Mesendoderm (in vitro differentiated cells): Measurements from ENCODE around the gene SELENOP.
"Not testable (repeated sequence)": the region's sequence is repeated elsewhere in the genome, so short reads cannot be mapped to it uniquely, and the experiment has no call there.

ENCODE experiments used
- DNase-seq: peaks from one replicate; pipeline ENCODE4 v3.0.0; 2013
- H2AK5ac ChIP-seq: 2 replicates; pipeline ENCODE4 v1.6.1; 2013; ENCODE audit warnings: low read length, inconsistent platforms
- H2BK120ac ChIP-seq: 2 replicates; pipeline ENCODE4 v1.6.1; 2013; ENCODE audit warnings: low read depth, mild to moderate bottlenecking, low read length, moderate library complexity, mixed read lengths
- H2BK15ac ChIP-seq: replicated peaks from 2 replicates; pipeline ENCODE4 v1.6.1; 2013; ENCODE audit warnings: low read depth, mild to moderate bottlenecking, moderate library complexity
- H2BK5ac ChIP-seq: 2 replicates; pipeline ENCODE4 v1.6.1; 2013; ENCODE audit warnings: low read length, inconsistent platforms
- H3K18ac ChIP-seq: 2 replicates; pipeline ENCODE4 v1.6.1; 2013; ENCODE audit warnings: mild to moderate bottlenecking, low read length, mixed read lengths
- H3K23ac ChIP-seq: one replicate; pipeline ENCODE4 v1.6.1; 2013; ENCODE audit warnings: low read length
- H3K27ac ChIP-seq: 2 replicates; pipeline ENCODE4 v1.5.1; 2013; ENCODE audit warnings: low read depth, mild to moderate bottlenecking, inconsistent platforms, low read length, moderate library complexity
- H3K27me3 ChIP-seq: 2 replicates; pipeline ENCODE4 v1.6.1; 2013; ENCODE audit warnings: low read length, control low read depth, mild to moderate bottlenecking, inconsistent platforms; ENCODE audit not compliant: insufficient read depth, poor library complexity
- H3K36me3 ChIP-seq: 2 replicates; pipeline ENCODE4 v1.6.1; 2013; ENCODE audit warnings: low read length, inconsistent platforms; ENCODE audit not compliant: control insufficient read depth, insufficient read depth
- H3K4ac ChIP-seq: one replicate; pipeline ENCODE4 v1.6.1; 2013; ENCODE audit warnings: low read depth, mild to moderate bottlenecking, low read length, moderate library complexity
- H3K4me1 ChIP-seq: 2 replicates; pipeline ENCODE4 v1.6.1; 2013; ENCODE audit warnings: low read depth, low read length, inconsistent platforms; ENCODE audit not compliant: control insufficient read depth
- H3K4me2 ChIP-seq: 2 replicates; pipeline ENCODE4 v1.6.1; 2013; ENCODE audit warnings: low read length
- H3K4me3 ChIP-seq: 2 replicates; pipeline ENCODE4 v1.5.1; 2013; ENCODE audit warnings: mild to moderate bottlenecking, low read length
- H3K56ac ChIP-seq: one replicate; pipeline ENCODE4 v1.6.1; 2013; ENCODE audit warnings: low read length
- H3K79me1 ChIP-seq: 2 replicates; pipeline ENCODE4 v1.6.1; 2013; ENCODE audit warnings: low read length, inconsistent platforms
- H3K79me2 ChIP-seq: 2 replicates; pipeline ENCODE4 v1.6.1; 2013; ENCODE audit warnings: mild to moderate bottlenecking, low read length; ENCODE audit not compliant: control insufficient read depth, insufficient read depth
- H3K9ac ChIP-seq: 2 replicates; pipeline ENCODE4 v1.6.1; 2013; ENCODE audit warnings: low read length, inconsistent platforms
- H4K5ac ChIP-seq: one replicate; pipeline ENCODE4 v1.6.1; 2013; ENCODE audit warnings: low read length
- H4K8ac ChIP-seq: one replicate; pipeline ENCODE4 v1.6.1; 2013; ENCODE audit warnings: low read depth, mild to moderate bottlenecking, control low read depth, low read length, moderate library complexity
- WGBS: extraction: QIAGEN DNeasy Blood & Tissue Kit; methylation state at CpG from one replicate; pipeline ENCODE4 v1.1.7; 2013; ENCODE audit warnings: low lambda C conversion rate, missing lambda C conversion rate; ENCODE audit not compliant: insufficient coverage; ENCODE audit errors: extremely low coverage; 5-methylcytosine and 5-hydroxymethylcytosine counted together

Gene SELENOP

GRCh38 chr5:42854795-42855194 is 43.1 kb upstream of the SELENOP start:
- no peaks in the 10 kb centered on the region for H3K79me2 ChIP-seq
- no peak overlapping the region for H2BK120ac ChIP-seq
- no peak overlapping the region for H3K56ac ChIP-seq
- H3K4ac ChIP-seq, result no peak overlapping the region
- H3K27me3 ChIP-seq, result no peaks in the 10 kb centered on the region
- H3K4me1 ChIP-seq, result no peaks in the 10 kb centered on the region
- H2BK15ac ChIP-seq, result no peak overlapping the region
- no peak overlapping the region for H3K18ac ChIP-seq
- H3K23ac ChIP-seq, result no peak overlapping the region
- H3K4me3 ChIP-seq, result no peak overlapping the region
- no peaks in the 10 kb centered on the region for H3K36me3 ChIP-seq
- H2BK5ac ChIP-seq, result no peak overlapping the region
- H3K4me2 ChIP-seq, result no peak overlapping the region
- H4K5ac ChIP-seq, result no peak overlapping the region
- H4K8ac ChIP-seq, result no peak overlapping the region
- DNase-seq, result no peak
- H3K79me1 ChIP-seq, result no peaks in the 10 kb centered on the region
- H2AK5ac ChIP-seq, result no peak overlapping the region
- WGBS, result no CpG with 5 or more reads among the region's 1 CpG
- no peak overlapping the region for H3K9ac ChIP-seq
- no peak overlapping the region for H3K27ac ChIP-seq

GRCh38 chr5:42852826-42853225 is 41.1 kb upstream of the SELENOP start:
- Histone ChIP-seq H4K5ac (no peak overlapping the region), H3K56ac (no peak overlapping the region), H3K4ac (no peak overlapping the region), H3K4me2 (no peak overlapping the region), H3K23ac (no peak overlapping the region), H2BK15ac (no peak overlapping the region), H3K27me3 (no peaks in the 10 kb centered on the region), H3K79me2 (no peaks in the 10 kb centered on the region), H3K27ac (no peak overlapping the region), H4K8ac (no peak overlapping the region), H2BK5ac (no peak overlapping the region), H2BK120ac (no peak overlapping the region), H3K36me3 (no peaks in the 10 kb centered on the region), H3K18ac (no peak overlapping the region), H3K4me3 (no peak overlapping the region), H3K9ac (no peak overlapping the region), H3K4me1 (no peaks in the 10 kb centered on the region), H3K79me1 (no peaks in the 10 kb centered on the region), H2AK5ac (no peak overlapping the region)
- no CpG with 5 or more reads among the region's 1 CpG for WGBS
- no peak for DNase-seq

- Histone ChIP-seq H3K36me3 (no peaks in the 10 kb centered on the region), H3K79me1 (no peaks in the 10 kb centered on the region), H3K4ac (no peak overlapping the region), H2BK5ac (no peak overlapping the region), H4K8ac (no peak overlapping the region), H3K4me2 (no peak overlapping the region), H2BK15ac (no peak overlapping the region), H2AK5ac (no peak overlapping the region), H3K9ac (no peak overlapping the region), H3K79me2 (no peaks in the 10 kb centered on the region), H3K4me3 (no peak overlapping the region), H3K23ac (no peak overlapping the region), H2BK120ac (no peak overlapping the region), H3K27ac (no peak overlapping the region), H3K4me1 (no peaks in the 10 kb centered on the region), H3K56ac (no peak overlapping the region), H4K5ac (no peak overlapping the region), H3K18ac (no peak overlapping the region), H3K27me3 (no peaks in the 10 kb centered on the region)
- WGBS, result no CpG with 5 or more reads among the region's 6 CpGs
- no peak for DNase-seq
These were observed 39.8 kb upstream of the SELENOP start for GRCh38 chr5:42851481-42851880.

- no peak overlapping the region for H3K9ac ChIP-seq
- no peak overlapping the region for H3K4me2 ChIP-seq
- no peak overlapping the region for H2BK120ac ChIP-seq
- no peak overlapping the region for H3K56ac ChIP-seq
- no peak overlapping the region for H3K4ac ChIP-seq
- H2BK15ac ChIP-seq, result no peak overlapping the region
- no peak overlapping the region for H2BK5ac ChIP-seq
- H3K79me2 ChIP-seq, result no peaks in the 10 kb centered on the region
- H4K8ac ChIP-seq, result no peak overlapping the region
- H3K27me3 ChIP-seq, result no peaks in the 10 kb centered on the region
- no peaks in the 10 kb centered on the region for H3K36me3 ChIP-seq
- H2AK5ac ChIP-seq, result no peak overlapping the region
- H3K4me1 ChIP-seq, result no peaks in the 10 kb centered on the region
- no peak overlapping the region for H3K27ac ChIP-seq
- H3K4me3 ChIP-seq, result no peak overlapping the region
- no peak overlapping the region for H4K5ac ChIP-seq
- no peak overlapping the region for H3K18ac ChIP-seq
- H3K79me1 ChIP-seq, result no peaks in the 10 kb centered on the region
- no peak overlapping the region for H3K23ac ChIP-seq
- no peak for DNase-seq
- WGBS, result no CpG with 5 or more reads among the region's 2 CpGs
These were observed 36.9 kb upstream of the SELENOP start for GRCh38 chr5:42848545-42848944.

- not testable (repeated sequence) for H3K4me2 ChIP-seq, H3K27ac ChIP-seq, H2AK5ac ChIP-seq, H3K4me1 ChIP-seq, H4K8ac ChIP-seq, H3K18ac ChIP-seq, H2BK120ac ChIP-seq, DNase-seq, H2BK5ac ChIP-seq, H3K23ac ChIP-seq, H3K4me3 ChIP-seq, H2BK15ac ChIP-seq, H3K27me3 ChIP-seq, H3K4ac ChIP-seq, H3K79me1 ChIP-seq, H4K5ac ChIP-seq, H3K56ac ChIP-seq, H3K9ac ChIP-seq, H3K79me2 ChIP-seq, H3K36me3 ChIP-seq
- no CpG with 5 or more reads among the region's 4 CpGs for WGBS
These were observed 32.7 kb upstream of the SELENOP start for GRCh38 chr5:42844408-42844807.

- Histone ChIP-seq H3K23ac (no peak overlapping the region), H2BK5ac (no peak overlapping the region), H3K4ac (no peak overlapping the region), H4K8ac (no peak overlapping the region), H3K36me3 (no peaks in the 10 kb centered on the region), H3K4me1 (no peaks in the 10 kb centered on the region), H3K18ac (no peak overlapping the region), H3K4me2 (no peak overlapping the region), H4K5ac (no peak overlapping the region), H3K27me3 (no peaks in the 10 kb centered on the region), H3K27ac (no peak overlapping the region), H2BK120ac (no peak overlapping the region), H3K79me1 (no peaks in the 10 kb centered on the region), H2BK15ac (no peak overlapping the region), H3K4me3 (no peak overlapping the region), H3K79me2 (no peaks in the 10 kb centered on the region), H3K9ac (no peak overlapping the region), H2AK5ac (no peak overlapping the region), H3K56ac (no peak overlapping the region)
- DNase-seq, result no peak
- WGBS, result no CpG with 5 or more reads among the region's 3 CpGs
These were observed 32.1 kb upstream of the SELENOP start for GRCh38 chr5:42843675-42844292.
